ENCODE data around the gene PRKAG2.

DNA sequence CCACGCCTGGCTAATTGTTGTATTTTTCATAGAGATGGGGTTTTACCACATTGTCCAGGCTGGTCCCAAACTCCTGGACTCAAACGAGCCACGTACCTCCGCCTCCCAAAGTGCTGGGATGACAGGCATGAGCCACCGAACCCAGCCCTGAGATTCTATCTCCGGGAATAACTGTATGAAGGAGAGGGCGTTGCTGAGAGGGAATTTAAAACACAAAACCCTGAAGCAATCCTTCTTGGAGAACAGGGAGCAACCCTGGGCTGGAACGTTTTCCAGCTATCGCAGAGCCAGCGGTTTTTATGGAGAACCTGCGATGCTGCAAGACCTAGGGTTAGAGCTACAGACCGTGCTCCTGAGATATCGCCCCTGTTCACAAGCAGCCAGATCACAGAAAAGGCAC is 144.6 kb downstream of the PRKAG2 start:
- TF ChIP-seq POLR2AphosphoS5 (IDR thresholded peaks at IDR 0.05) = no peak
- TF ChIP-seq, protein P1, sequence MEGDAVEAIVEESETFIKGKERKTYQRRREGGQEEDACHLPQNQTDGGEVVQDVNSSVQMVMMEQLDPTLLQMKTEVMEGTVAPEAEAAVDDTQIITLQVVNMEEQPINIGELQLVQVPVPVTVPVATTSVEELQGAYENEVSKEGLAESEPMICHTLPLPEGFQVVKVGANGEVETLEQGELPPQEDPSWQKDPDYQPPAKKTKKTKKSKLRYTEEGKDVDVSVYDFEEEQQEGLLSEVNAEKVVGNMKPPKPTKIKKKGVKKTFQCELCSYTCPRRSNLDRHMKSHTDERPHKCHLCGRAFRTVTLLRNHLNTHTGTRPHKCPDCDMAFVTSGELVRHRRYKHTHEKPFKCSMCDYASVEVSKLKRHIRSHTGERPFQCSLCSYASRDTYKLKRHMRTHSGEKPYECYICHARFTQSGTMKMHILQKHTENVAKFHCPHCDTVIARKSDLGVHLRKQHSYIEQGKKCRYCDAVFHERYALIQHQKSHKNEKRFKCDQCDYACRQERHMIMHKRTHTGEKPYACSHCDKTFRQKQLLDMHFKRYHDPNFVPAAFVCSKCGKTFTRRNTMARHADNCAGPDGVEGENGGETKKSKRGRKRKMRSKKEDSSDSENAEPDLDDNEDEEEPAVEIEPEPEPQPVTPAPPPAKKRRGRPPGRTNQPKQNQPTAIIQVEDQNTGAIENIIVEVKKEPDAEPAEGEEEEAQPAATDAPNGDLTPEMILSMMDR (IDR thresholded peaks at IDR 0.05 in 8 of 11, conservative IDR thresholded peaks at IDR 0.05 in 3 of 11) = no peak
- TF ChIP-seq POLR2A (IDR thresholded peaks at IDR 0.05) = no peak
